Measurements from ENCODE around the gene UFSP1.

UFSP1 gene

GRCh38 chr7:100894860-100895700, 5.6 kb upstream of the UFSP1 start:
- peak; percentile 77 for DNase-seq

- DNase-seq: peak; percentile 48
These were observed 4.6 kb upstream of the UFSP1 start for GRCh38 chr7:100893910-100894721.

- no peak for DNase-seq
These were observed 3.9 kb upstream of the UFSP1 start for GRCh38 chr7:100893318-100893895.

- DNase-seq: peak; percentile 29
These were observed 3.1 kb upstream of the UFSP1 start for GRCh38 chr7:100892364-100893317.

GRCh38 chr7:100891568-100892247, 2.2 kb upstream of the UFSP1 start:
- no peak for DNase-seq

GRCh38 chr7:100890653-100891567, 1.4 kb upstream of the UFSP1 start:
- peak; percentile 57 for DNase-seq

GRCh38 chr7:100888291-100888987, 1.1 kb downstream of the UFSP1 start:
- DNase-seq: no peak

- DNase-seq: peak; percentile 46
These were observed 1.8 kb downstream of the UFSP1 start for GRCh38 chr7:100887516-100888290.

- no peak for DNase-seq
These were observed 2.5 kb downstream of the UFSP1 start for GRCh38 chr7:100886936-100887515.

- no peak for DNase-seq
These were observed 3.2 kb downstream of the UFSP1 start for GRCh38 chr7:100886142-100886935.

- no peak for DNase-seq
These were observed 3.9 kb downstream of the UFSP1 start for GRCh38 chr7:100885440-100886141.

GRCh38 chr7:100884736-100885439, 4.6 kb downstream of the UFSP1 start:
- no peak for DNase-seq

GRCh38 chr7:100882785-100883526, 6.6 kb downstream of the UFSP1 start:
- no peak for DNase-seq

- DNase-seq: no peak
These were observed 7.3 kb downstream of the UFSP1 start for GRCh38 chr7:100882201-100882600.

- no peak for DNase-seq
These were observed 8.4 kb downstream of the UFSP1 start for GRCh38 chr7:100881136-100881535.

GRCh38 chr7:100880645-100881044, 8.9 kb downstream of the UFSP1 start:
- no peak for DNase-seq

Data from femur (tissue), 1 donor.